HepG2 (cell line): ENCODE measurements around the gene MRPL51. TPM values are rescaled to one million over a fixed set of nuclear protein-coding genes. Genes with fewer than 3 reads are reported as not detected.

Source experiments
- ARHGAP35 ChIP-seq: sonication (generic); formaldehyde crosslinking; IDR thresholded peaks from 2 replicates; pipeline ENCODE4 v1.9.0; 2022; ENCODE audit warnings: mild to moderate bottlenecking, inconsistent platforms, moderate library complexity, missing genetic modification reagents, borderline replicate concordance
- ASH2L ChIP-seq: fragments of 300-600, 200-600 bp; sonication (generic); IDR thresholded peaks from 2 replicates; pipeline ENCODE4 v1.7.0; 2017; ENCODE audit warnings: low read depth, mild to moderate bottlenecking, moderate library complexity, mixed read lengths, low read length; ENCODE audit not compliant: insufficient read length
- ELK4 ChIP-seq: sonication (generic); formaldehyde crosslinking; IDR thresholded peaks from 2 replicates; pipeline ENCODE4 v1.9.0; 2021; ENCODE audit warnings: missing genetic modification reagents, borderline replicate concordance
- IKZF4 ChIP-seq: sonication (generic); formaldehyde crosslinking; IDR thresholded peaks from 2 replicates; pipeline ENCODE4 v1.5.1; 2020; ENCODE audit warnings: borderline replicate concordance, mild to moderate bottlenecking, low read depth, missing genetic modification reagents; ENCODE audit errors: not compliant biosample characterization
- MYPOP ChIP-seq: sonication (generic); formaldehyde crosslinking; IDR thresholded peaks from 2 replicates; pipeline ENCODE4 v1.8.1; 2023; ENCODE audit warnings: mild to moderate bottlenecking, moderate library complexity, missing genetic modification reagents
- REXO4 ChIP-seq: sonication (generic); formaldehyde crosslinking; IDR thresholded peaks from 2 replicates; pipeline ENCODE4 v1.8.0; 2022; ENCODE audit warnings: missing genetic modification reagents, mild to moderate bottlenecking, borderline replicate concordance
- RORA ChIP-seq: sonication (generic); formaldehyde crosslinking; IDR thresholded peaks from 2 replicates; pipeline ENCODE4 v1.5.0; 2020; ENCODE audit warnings: mild to moderate bottlenecking, missing genetic modification reagents, moderate library complexity
- SAP130 ChIP-seq: IDR thresholded peaks from 2 replicates; pipeline ENCODE4 v1.6.1; 2016; ENCODE audit warnings: low read depth
- ZMYM2 ChIP-seq: sonication (generic); formaldehyde crosslinking; IDR thresholded peaks from 2 replicates; pipeline ENCODE4 v1.8.0; 2022; ENCODE audit warnings: mild to moderate bottlenecking, missing genetic modification reagents
- ZNF274 ChIP-seq: sonication (generic); formaldehyde crosslinking; IDR thresholded peaks from 2 replicates; pipeline ENCODE4 v1.5.1; 2020; ENCODE audit warnings: mild to moderate bottlenecking, missing genetic modification reagents
- ZNF333 ChIP-seq: sonication (generic); formaldehyde crosslinking; IDR thresholded peaks from 2 replicates; pipeline ENCODE4 v1.4.0; 2020; ENCODE audit warnings: mild to moderate bottlenecking, missing genetic modification reagents, borderline replicate concordance
- ZNF574 ChIP-seq: sonication (generic); formaldehyde crosslinking; IDR thresholded peaks from 2 replicates; pipeline ENCODE4 v1.4.0; 2020; ENCODE audit warnings: missing genetic modification reagents
- ZNF724P ChIP-seq: sonication (generic); formaldehyde crosslinking; IDR thresholded peaks from 2 replicates; pipeline ENCODE4 v1.8.0; 2022; ENCODE audit warnings: missing genetic modification reagents, borderline replicate concordance
- polyA plus RNA-seq, 8 experiments: library from polyadenylated mRNA; depleted of rRNA in 3 of 8; stranded (reverse) in 7 of 8; unstranded in 1 of 8; fragments of >200 nt; fragmentation: Illumina TruSeq in 4 of 8; extraction: Trizol in 4 of 8; gene quantifications; 2 replicates each; pipeline versions ENCODE4 v1.2.1 to v1.2.3, GENCODE V29; 2011 to 2016; ENCODE audit warnings: low read depth in 4 of 8, missing spikeins in 1 of 8, mixed read lengths in 1 of 8; ENCODE audit not compliant: insufficient read depth in 1 of 8
- total RNA-seq, 5 experiments: library from RNA; depleted of rRNA; stranded (reverse); fragments of >200 nt; fragmentation: Illumina TruSeq; extraction: Trizol; gene quantifications; 2 replicates each; pipeline ENCODE4 v1.2.3, GENCODE V29; 2016; ENCODE audit warnings: low read depth in 1 of 5
- TF ChIP-seq, protein P1 (sequence below): sonication (generic); formaldehyde crosslinking; IDR thresholded peaks from 2 replicates; pipeline ENCODE4 v1.5.1; 2020; ENCODE audit warnings: missing genetic modification reagents, mild to moderate bottlenecking, borderline replicate concordance
- TF ChIP-seq, protein P2 (sequence below): sonication (generic); formaldehyde crosslinking; IDR thresholded peaks from 2 replicates; pipeline ENCODE4 v1.5.1; 2020; ENCODE audit warnings: mild to moderate bottlenecking, missing genetic modification reagents, moderate library complexity
- TF ChIP-seq, protein P3 (sequence below): sonication (generic); formaldehyde crosslinking; IDR thresholded peaks from 2 replicates; pipeline ENCODE4 v1.4.0; 2020; ENCODE audit warnings: missing genetic modification reagents

The MRPL51 gene
- total and polyA plus RNA-seq, 2 of the 13 experiments (the other 11 are each of a cell fraction or from before 2014, with no cell fraction given) = 64.8 to 278 TPM

DNA sequence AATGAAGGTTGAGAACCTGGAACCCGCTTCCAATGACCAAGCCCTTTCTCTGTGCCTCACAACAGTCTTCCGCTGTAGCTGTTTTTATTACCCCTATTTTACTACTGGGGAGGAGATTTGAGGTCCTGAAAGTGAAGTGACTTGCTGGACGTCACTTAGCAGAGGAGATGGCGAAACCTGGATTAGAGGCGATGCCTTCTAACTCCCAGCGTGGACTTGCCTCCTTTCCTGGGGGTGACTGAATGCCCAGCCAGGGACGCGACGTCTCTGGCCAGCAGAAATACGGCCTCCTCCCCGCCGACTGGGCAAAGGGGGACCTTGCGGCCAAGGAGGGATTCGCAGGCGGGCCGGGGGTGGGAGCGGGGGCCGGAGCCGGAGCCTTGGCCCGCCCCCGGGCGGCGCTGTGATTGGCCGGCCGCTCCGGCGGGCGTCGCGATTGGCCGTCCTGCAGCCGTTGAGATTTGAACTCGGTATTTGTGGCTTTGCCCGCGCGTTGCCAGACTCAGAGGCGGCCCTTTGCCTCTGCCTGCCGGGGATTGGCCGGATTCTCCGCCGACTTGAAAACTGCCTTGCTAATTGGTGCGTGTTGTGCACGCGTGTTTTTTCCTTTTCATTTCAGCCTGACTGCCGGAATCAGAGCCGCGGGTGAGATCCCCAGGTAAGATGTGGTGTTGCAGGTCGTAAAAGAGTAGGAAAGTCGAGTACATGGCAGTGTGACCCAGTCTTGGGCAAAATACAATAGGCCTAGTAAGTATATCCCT lies 615 bp upstream of the MRPL51 start, which contains the start of gene NCAPD2 (continued):
- TF ChIP-seq, protein P1, sequence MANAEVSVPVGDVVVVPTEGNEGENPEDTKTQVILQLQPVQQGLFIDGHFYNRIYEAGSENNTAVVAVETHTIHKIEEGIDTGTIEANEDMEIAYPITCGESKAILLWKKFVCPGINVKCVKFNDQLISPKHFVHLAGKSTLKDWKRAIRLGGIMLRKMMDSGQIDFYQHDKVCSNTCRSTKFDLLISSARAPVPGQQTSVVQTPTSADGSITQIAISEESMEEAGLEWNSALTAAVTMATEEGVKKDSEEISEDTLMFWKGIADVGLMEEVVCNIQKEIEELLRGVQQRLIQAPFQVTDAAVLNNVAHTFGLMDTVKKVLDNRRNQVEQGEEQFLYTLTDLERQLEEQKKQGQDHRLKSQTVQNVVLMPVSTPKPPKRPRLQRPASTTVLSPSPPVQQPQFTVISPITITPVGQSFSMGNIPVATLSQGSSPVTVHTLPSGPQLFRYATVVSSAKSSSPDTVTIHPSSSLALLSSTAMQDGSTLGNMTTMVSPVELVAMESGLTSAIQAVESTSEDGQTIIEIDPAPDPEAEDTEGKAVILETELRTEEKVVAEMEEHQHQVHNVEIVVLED (CRISPR knock-in tag) = peak; percentile 59; the same call in 1 of the 2 replicates
- peak; percentile 9; the same call in 1 of the 2 replicates for TF ChIP-seq ZNF574 (CRISPR knock-in tag)
- no peak for TF ChIP-seq REXO4
- TF ChIP-seq, protein P2, sequence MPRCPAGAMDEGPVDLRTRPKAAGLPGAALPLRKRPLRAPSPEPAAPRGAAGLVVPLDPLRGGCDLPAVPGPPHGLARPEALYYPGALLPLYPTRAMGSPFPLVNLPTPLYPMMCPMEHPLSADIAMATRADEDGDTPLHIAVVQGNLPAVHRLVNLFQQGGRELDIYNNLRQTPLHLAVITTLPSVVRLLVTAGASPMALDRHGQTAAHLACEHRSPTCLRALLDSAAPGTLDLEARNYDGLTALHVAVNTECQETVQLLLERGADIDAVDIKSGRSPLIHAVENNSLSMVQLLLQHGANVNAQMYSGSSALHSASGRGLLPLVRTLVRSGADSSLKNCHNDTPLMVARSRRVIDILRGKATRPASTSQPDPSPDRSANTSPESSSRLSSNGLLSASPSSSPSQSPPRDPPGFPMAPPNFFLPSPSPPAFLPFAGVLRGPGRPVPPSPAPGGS (CRISPR knock-in tag) = peak; percentile 57; the same call in 1 of the 2 replicates
- TF ChIP-seq ZNF333 (CRISPR knock-in tag) = 0 out of 2 replicates have a peak, but pooled peaks have one; percentile 52
- peak; percentile 91 for TF ChIP-seq ASH2L
- 0 out of 2 replicates have a peak, but pooled peaks have one; percentile 14 for TF ChIP-seq ZNF724P
- no peak for TF ChIP-seq RORA
- TF ChIP-seq SAP130 (CRISPR knock-in tag) = peak; percentile 81
- no peak for TF ChIP-seq IKZF4 (CRISPR knock-in tag)
- TF ChIP-seq, protein P3, sequence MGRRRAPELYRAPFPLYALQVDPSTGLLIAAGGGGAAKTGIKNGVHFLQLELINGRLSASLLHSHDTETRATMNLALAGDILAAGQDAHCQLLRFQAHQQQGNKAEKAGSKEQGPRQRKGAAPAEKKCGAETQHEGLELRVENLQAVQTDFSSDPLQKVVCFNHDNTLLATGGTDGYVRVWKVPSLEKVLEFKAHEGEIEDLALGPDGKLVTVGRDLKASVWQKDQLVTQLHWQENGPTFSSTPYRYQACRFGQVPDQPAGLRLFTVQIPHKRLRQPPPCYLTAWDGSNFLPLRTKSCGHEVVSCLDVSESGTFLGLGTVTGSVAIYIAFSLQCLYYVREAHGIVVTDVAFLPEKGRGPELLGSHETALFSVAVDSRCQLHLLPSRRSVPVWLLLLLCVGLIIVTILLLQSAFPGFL = no peak
- TF ChIP-seq ZNF274 (CRISPR knock-in tag) = peak; percentile 39; the same call in 1 of the 2 replicates
- 0 out of 2 replicates have a peak, but pooled peaks have one; percentile 30 for TF ChIP-seq ARHGAP35
- TF ChIP-seq ZMYM2 = peak; percentile 54; the same call in 1 of the 2 replicates
- no peak for TF ChIP-seq ELK4 (CRISPR knock-in tag)
- peak; percentile 11; the same call in 1 of the 2 replicates for TF ChIP-seq MYPOP (CRISPR knock-in tag)
